ENCODE results near the gene IGFBP4. TPM values are rescaled to one million over a fixed set of nuclear protein-coding genes. Genes with fewer than 3 reads are reported as not detected.

The IGFBP4 gene
- total RNA-seq, 1 experiment from 2014 or later, result 35.7 TPM

DNA sequence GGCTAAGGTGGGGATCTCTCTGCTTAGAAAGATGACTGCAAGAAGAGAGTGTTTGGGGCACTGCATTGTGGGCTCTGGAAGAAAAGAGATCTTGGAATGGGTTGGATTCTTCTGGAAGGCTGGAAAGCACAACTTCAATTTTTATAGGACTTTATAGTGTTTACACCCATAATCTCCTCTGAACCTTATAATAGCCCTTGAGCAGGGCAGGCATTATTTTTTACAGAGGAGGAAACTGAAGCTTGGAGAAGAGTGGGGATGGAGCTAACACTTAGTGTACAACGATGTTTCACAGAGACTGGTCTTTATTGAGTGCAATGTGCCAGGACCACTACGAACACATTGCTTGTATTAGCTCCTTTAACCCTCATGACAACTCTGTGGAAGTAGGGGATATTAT lies 47.7 kb downstream of the IGFBP4 start:
- BruUV-seq (replicated peaks), result no TSS peak
- H3K27ac Mint-ChIP-seq (ENCODE audit: unreplicated experiment), result no peak overlapping the region
- no peak for TF ChIP-seq CTCF (IDR thresholded peaks at IDR 0.05; ENCODE audit: insufficient read depth in 1 of 2, low read depth in 1 of 2, low read length in 1 of 2, severe bottlenecking in 1 of 2, unreplicated experiment in 1 of 2)
- Histone ChIP-seq H3K4me1 (no peaks in the 10 kb centered on the region), H3K4me3 (ENCODE audit: low read depth, low read length) (no peak overlapping the region), H3K36me3 (ENCODE audit: control insufficient read depth, insufficient read depth, low read length) (no peaks in the 10 kb centered on the region), H3K27me3 (replicated peaks; ENCODE audit: control insufficient read depth, insufficient read depth, low read length) (no peaks in the 10 kb centered on the region), H3K9me3 (no peaks in the 10 kb centered on the region)
- CTCF ChIA-PET, result interaction anchor here (1.2 kb wide), 1 partner anchor 42 kb away, joined by 3 read pairs; no protein-coding TSS in a partner anchor
- no peaks in the 10 kb centered on the region for H3K36me3 Mint-ChIP-seq (ENCODE audit: insufficient read depth, unreplicated experiment)
- intact Hi-C loops (cut with micrococcal nuclease; ENCODE audit: unreplicated experiment), result no loop called here
- no peak for DNase-seq
- peaks cover 21% of the 10 kb centered on the region for H3K4me1 Mint-ChIP-seq (ENCODE audit: low read depth, unreplicated experiment)
- no peaks in the 10 kb centered on the region for H3K9me3 Mint-ChIP-seq (ENCODE audit: unreplicated experiment)
- POLR2A ChIA-PET, result no interaction called here
- no peaks in the 10 kb centered on the region for H3K27me3 Mint-ChIP-seq (ENCODE audit: insufficient read depth, unreplicated experiment)
- no peak overlapping the region for H3K4me3 Mint-ChIP-seq (ENCODE audit: unreplicated experiment)

GRCh38 chr17:40491486-40491885 lies 48.2 kb downstream of the IGFBP4 start:
- no TSS peak for BruUV-seq (replicated peaks)
- CTCF ChIA-PET, result no interaction called here

GRCh38 chr17:40493697-40494096 lies 50.4 kb downstream of the IGFBP4 start:
- ChIA-PET POLR2A (no interaction called here), CTCF (no interaction called here)
- DNase-seq, result no peak
- Mint-ChIP-seq H3K27ac (ENCODE audit: unreplicated experiment) (no peak overlapping the region), H3K4me1 (ENCODE audit: low read depth, unreplicated experiment) (peaks cover 11% of the 10 kb centered on the region), H3K4me3 (ENCODE audit: unreplicated experiment) (no peak overlapping the region), H3K36me3 (ENCODE audit: insufficient read depth, unreplicated experiment) (no peaks in the 10 kb centered on the region), H3K9me3 (ENCODE audit: unreplicated experiment) (no peaks in the 10 kb centered on the region), H3K27me3 (ENCODE audit: insufficient read depth, unreplicated experiment) (no peaks in the 10 kb centered on the region)
- Histone ChIP-seq H3K36me3 (ENCODE audit: control insufficient read depth, insufficient read depth, low read length) (no peaks in the 10 kb centered on the region), H3K4me3 (ENCODE audit: low read depth, low read length) (no peak overlapping the region), H3K9me3 (no peaks in the 10 kb centered on the region), H3K4me1 (no peaks in the 10 kb centered on the region), H3K27me3 (replicated peaks; ENCODE audit: control insufficient read depth, insufficient read depth, low read length) (no peaks in the 10 kb centered on the region)
- TF ChIP-seq CTCF (IDR thresholded peaks at IDR 0.05; ENCODE audit: insufficient read depth in 1 of 2, low read depth in 1 of 2, low read length in 1 of 2, severe bottlenecking in 1 of 2, unreplicated experiment in 1 of 2), result no peak
- intact Hi-C loops (cut with micrococcal nuclease; ENCODE audit: unreplicated experiment), result no loop called here
- BruUV-seq (replicated peaks), result no TSS peak

More at GRCh38 chr17:40491486-40491885, 48.2 kb downstream of the IGFBP4 start:
- Mint-ChIP-seq H3K27me3 (ENCODE audit: insufficient read depth, unreplicated experiment) (no peaks in the 10 kb centered on the region), H3K36me3 (ENCODE audit: insufficient read depth, unreplicated experiment) (no peaks in the 10 kb centered on the region), H3K9me3 (ENCODE audit: unreplicated experiment) (no peaks in the 10 kb centered on the region), H3K4me1 (ENCODE audit: low read depth, unreplicated experiment) (peaks cover 16% of the 10 kb centered on the region), H3K27ac (ENCODE audit: unreplicated experiment) (no peak overlapping the region), H3K4me3 (ENCODE audit: unreplicated experiment) (no peak overlapping the region)
- intact Hi-C loops (cut with micrococcal nuclease; ENCODE audit: unreplicated experiment), result no loop called here
- H3K4me3 ChIP-seq (ENCODE audit: low read depth, low read length), result no peak overlapping the region
- H3K9me3 ChIP-seq, result no peaks in the 10 kb centered on the region
- H3K27me3 ChIP-seq (replicated peaks; ENCODE audit: control insufficient read depth, insufficient read depth, low read length), result no peaks in the 10 kb centered on the region
- POLR2A ChIA-PET, result no interaction called here
- no peak for TF ChIP-seq CTCF (IDR thresholded peaks at IDR 0.05; ENCODE audit: insufficient read depth in 1 of 2, low read depth in 1 of 2, low read length in 1 of 2, severe bottlenecking in 1 of 2, unreplicated experiment in 1 of 2)
- no peaks in the 10 kb centered on the region for H3K4me1 ChIP-seq
- no peaks in the 10 kb centered on the region for H3K36me3 ChIP-seq (ENCODE audit: control insufficient read depth, insufficient read depth, low read length)
- DNase-seq, result no peak
